ENCODE results near the gene VIPAS39. TPM values are rescaled to one million over a fixed set of nuclear protein-coding genes. Genes with fewer than 3 reads are reported as not detected.

VIPAS39 gene
- total and polyA plus RNA-seq, 2 of the 4 experiments (the other 2 are of a cell fraction) = 19.0 to 43.0 TPM

GRCh38 chr14:77406086-77406485 is 51.3 kb downstream of the VIPAS39 start:
- in situ Hi-C loops (cut with MboI; ENCODE audit: low sequenced_read_pairs) (no loop called here), dilution Hi-C loops (cut with HindIII; ENCODE audit: low sequenced_read_pairs, unreplicated experiment) (no loop called here), intact Hi-C loops (cut with micrococcal nuclease) (no loop called here)
- H3K4me3 ChIP-seq (ENCODE audit: insufficient read depth, low read depth, low read length) = no peak overlapping the region
- H2AK5ac ChIP-seq (ENCODE audit: low read depth, low read length) = no peak overlapping the region
- H3K9me3 ChIP-seq (ENCODE audit: control insufficient read depth, insufficient read depth, low read length) = no peaks in the 10 kb centered on the region
- ChIA-PET POLR2A (ENCODE audit: unreplicated experiment) (no interaction called here), CTCF (interaction anchor here (0.5 kb wide), 1 partner anchor 17 kb away, joined by 6 read pairs; no protein-coding TSS in a partner anchor)
- H4K8ac ChIP-seq (ENCODE audit: low read depth in 2 of 2, low read length in 2 of 2) = no peak overlapping the region
- no peak overlapping the region for H3K56ac ChIP-seq (ENCODE audit: extremely low read depth, insufficient read depth, low read length)
- no peak overlapping the region for H3K18ac ChIP-seq (ENCODE audit: low read depth, low read length)
- no CpG with 5 or more reads among the region's 3 CpGs for WGBS, 2 experiments (ENCODE audit: extremely low coverage in 2 of 2, insufficient read length in 1 of 2)
- no peak overlapping the region for H2BK5ac ChIP-seq (ENCODE audit: low read depth, low read length, poor library complexity, severe bottlenecking)
- H2BK15ac ChIP-seq (ENCODE audit: low read depth, low read length) = no peak overlapping the region
- H3K4ac ChIP-seq (ENCODE audit: low read depth, low read length) = no peak overlapping the region
- no peak overlapping the region for H3K14ac ChIP-seq (replicated peaks; ENCODE audit: low read depth, low read length)
- H3K9me1 ChIP-seq (ENCODE audit: insufficient read depth, low read length) = no peaks in the 10 kb centered on the region
- no peak overlapping the region for H3K4me2 ChIP-seq (ENCODE audit: low read depth, low read length)
- no peak overlapping the region for H4K91ac ChIP-seq (ENCODE audit: insufficient read depth, low read depth, low read length)
- H2AFZ ChIP-seq (replicated peaks; ENCODE audit: low read length, poor library complexity) = no peak overlapping the region
- H2AK9ac ChIP-seq (replicated peaks; ENCODE audit: low read depth, low read length, poor library complexity) = no peak overlapping the region
- H3K9ac ChIP-seq (ENCODE audit: low read depth, low read length) = no peak overlapping the region
- no peak overlapping the region for H2BK120ac ChIP-seq (ENCODE audit: low read depth, low read length)
- no peak for TF ChIP-seq POLR2A (IDR thresholded peaks at IDR 0.05; ENCODE audit: low read depth, low read length)
- no peak for TF ChIP-seq FOS (IDR thresholded peaks at IDR 0.05; ENCODE audit: low read depth, low read length)
- TF ChIP-seq, protein P1, sequence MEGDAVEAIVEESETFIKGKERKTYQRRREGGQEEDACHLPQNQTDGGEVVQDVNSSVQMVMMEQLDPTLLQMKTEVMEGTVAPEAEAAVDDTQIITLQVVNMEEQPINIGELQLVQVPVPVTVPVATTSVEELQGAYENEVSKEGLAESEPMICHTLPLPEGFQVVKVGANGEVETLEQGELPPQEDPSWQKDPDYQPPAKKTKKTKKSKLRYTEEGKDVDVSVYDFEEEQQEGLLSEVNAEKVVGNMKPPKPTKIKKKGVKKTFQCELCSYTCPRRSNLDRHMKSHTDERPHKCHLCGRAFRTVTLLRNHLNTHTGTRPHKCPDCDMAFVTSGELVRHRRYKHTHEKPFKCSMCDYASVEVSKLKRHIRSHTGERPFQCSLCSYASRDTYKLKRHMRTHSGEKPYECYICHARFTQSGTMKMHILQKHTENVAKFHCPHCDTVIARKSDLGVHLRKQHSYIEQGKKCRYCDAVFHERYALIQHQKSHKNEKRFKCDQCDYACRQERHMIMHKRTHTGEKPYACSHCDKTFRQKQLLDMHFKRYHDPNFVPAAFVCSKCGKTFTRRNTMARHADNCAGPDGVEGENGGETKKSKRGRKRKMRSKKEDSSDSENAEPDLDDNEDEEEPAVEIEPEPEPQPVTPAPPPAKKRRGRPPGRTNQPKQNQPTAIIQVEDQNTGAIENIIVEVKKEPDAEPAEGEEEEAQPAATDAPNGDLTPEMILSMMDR (conservative IDR thresholded peaks at IDR 0.05; ENCODE audit: low read depth, low read length) = no peak
- no peak for TF ChIP-seq RAD21 (IDR thresholded peaks at IDR 0.05; ENCODE audit: low read length)
- no peak for TF ChIP-seq MAZ (IDR thresholded peaks at IDR 0.05; ENCODE audit: borderline replicate concordance, low read depth, low read length)
- no peak for TF ChIP-seq NFE2L2 (IDR thresholded peaks at IDR 0.05; ENCODE audit: low read depth, low read length)
- TF ChIP-seq CHD1 (IDR thresholded peaks at IDR 0.05; ENCODE audit: low read depth, low read length) = no peak
- TF ChIP-seq RCOR1 (IDR thresholded peaks at IDR 0.05; ENCODE audit: insufficient replicate concordance, low read length) = no peak
- TF ChIP-seq, protein P2, sequence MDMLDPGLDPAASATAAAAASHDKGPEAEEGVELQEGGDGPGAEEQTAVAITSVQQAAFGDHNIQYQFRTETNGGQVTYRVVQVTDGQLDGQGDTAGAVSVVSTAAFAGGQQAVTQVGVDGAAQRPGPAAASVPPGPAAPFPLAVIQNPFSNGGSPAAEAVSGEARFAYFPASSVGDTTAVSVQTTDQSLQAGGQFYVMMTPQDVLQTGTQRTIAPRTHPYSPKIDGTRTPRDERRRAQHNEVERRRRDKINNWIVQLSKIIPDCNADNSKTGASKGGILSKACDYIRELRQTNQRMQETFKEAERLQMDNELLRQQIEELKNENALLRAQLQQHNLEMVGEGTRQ (IDR thresholded peaks at IDR 0.05; ENCODE audit: low read depth, low read length) = no peak
- TF ChIP-seq CEBPB (IDR thresholded peaks at IDR 0.05; ENCODE audit: low read depth, low read length) = no peak
- TF ChIP-seq, protein P3, sequence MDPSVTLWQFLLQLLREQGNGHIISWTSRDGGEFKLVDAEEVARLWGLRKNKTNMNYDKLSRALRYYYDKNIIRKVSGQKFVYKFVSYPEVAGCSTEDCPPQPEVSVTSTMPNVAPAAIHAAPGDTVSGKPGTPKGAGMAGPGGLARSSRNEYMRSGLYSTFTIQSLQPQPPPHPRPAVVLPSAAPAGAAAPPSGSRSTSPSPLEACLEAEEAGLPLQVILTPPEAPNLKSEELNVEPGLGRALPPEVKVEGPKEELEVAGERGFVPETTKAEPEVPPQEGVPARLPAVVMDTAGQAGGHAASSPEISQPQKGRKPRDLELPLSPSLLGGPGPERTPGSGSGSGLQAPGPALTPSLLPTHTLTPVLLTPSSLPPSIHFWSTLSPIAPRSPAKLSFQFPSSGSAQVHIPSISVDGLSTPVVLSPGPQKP (IDR thresholded peaks at IDR 0.05; ENCODE audit: borderline replicate concordance, low read depth, low read length) = no peak
- TF ChIP-seq SMC3 (IDR thresholded peaks at IDR 0.05; ENCODE audit: low read depth, low read length) = no peak
- TF ChIP-seq MAFK (IDR thresholded peaks at IDR 0.05; ENCODE audit: low read depth, low read length) = no peak
- TF ChIP-seq MXI1 (IDR thresholded peaks at IDR 0.05; ENCODE audit: borderline replicate concordance, low read depth, low read length) = no peak
- no peak for TF ChIP-seq RFX5 (IDR thresholded peaks at IDR 0.05; ENCODE audit: low read depth, low read length)
- no peak for TF ChIP-seq BHLHE40 (IDR thresholded peaks at IDR 0.05; ENCODE audit: low read depth, low read length)
- no TSS peak for BruUV-seq (replicated peaks)
- no peak overlapping the region for H3K23ac ChIP-seq (ENCODE audit: low read depth, low read length)
- H3K79me1 ChIP-seq (ENCODE audit: low read depth in 1 of 2, low read length in 2 of 2) = no peaks in the 10 kb centered on the region
- H3K4me1 ChIP-seq (ENCODE audit: control insufficient read depth, insufficient read depth, low read length) = no peaks in the 10 kb centered on the region
- ATAC-seq (ENCODE audit: low read depth) (no peak), DNase-seq (no peak)
- no peaks in the 10 kb centered on the region for H4K20me1 ChIP-seq (ENCODE audit: insufficient read depth, low read length)
- H3K27ac ChIP-seq (ENCODE audit: insufficient read depth, low read length) = no peak overlapping the region
- no peaks in the 10 kb centered on the region for H3K36me3 ChIP-seq (ENCODE audit: control insufficient read depth, insufficient read depth, low read length)
- H4K5ac ChIP-seq (ENCODE audit: low read depth, low read length) = no peak overlapping the region
- H3K27me3 ChIP-seq (ENCODE audit: control insufficient read depth, insufficient read depth, low read length) = peaks cover 10% of the 10 kb centered on the region
- no peak overlapping the region for H2BK20ac ChIP-seq (ENCODE audit: low read depth, low read length)
